Activated CD8-positive, alpha-beta memory T cell treated with anti-CD3 and anti-CD28 coated beads, Interleukin-2, amount 50 U/mL, for 24 hours (primary cell): ENCODE data around the gene EGFL8.

ENCODE experiments used
- DNase-seq: peaks from one replicate; pipeline ENCODE4 v3.0.0-alpha.2; 2020; ENCODE audit errors: extremely low read depth

The EGFL8 gene

DNA sequence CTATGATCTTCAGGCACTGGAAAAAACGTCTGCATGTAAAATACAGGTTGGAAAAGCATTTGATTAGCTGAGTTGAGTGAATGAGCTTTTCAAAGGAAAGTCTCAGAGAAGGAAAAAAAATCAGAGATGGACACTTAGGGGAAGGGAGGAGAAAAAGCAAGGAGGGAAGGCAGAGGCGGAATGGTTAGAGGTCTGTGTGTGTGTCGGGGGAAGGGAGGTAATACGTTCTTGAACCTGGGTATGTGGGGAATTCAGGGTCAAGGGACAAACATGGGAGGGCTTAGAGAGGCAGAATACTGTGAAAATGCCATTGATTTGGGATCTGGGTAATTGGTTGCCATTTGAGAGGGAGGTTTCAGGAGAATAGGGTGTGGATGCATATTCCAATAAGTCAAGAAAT is 17.7 kb upstream of the EGFL8 start:
- no peak for DNase-seq

DNA sequence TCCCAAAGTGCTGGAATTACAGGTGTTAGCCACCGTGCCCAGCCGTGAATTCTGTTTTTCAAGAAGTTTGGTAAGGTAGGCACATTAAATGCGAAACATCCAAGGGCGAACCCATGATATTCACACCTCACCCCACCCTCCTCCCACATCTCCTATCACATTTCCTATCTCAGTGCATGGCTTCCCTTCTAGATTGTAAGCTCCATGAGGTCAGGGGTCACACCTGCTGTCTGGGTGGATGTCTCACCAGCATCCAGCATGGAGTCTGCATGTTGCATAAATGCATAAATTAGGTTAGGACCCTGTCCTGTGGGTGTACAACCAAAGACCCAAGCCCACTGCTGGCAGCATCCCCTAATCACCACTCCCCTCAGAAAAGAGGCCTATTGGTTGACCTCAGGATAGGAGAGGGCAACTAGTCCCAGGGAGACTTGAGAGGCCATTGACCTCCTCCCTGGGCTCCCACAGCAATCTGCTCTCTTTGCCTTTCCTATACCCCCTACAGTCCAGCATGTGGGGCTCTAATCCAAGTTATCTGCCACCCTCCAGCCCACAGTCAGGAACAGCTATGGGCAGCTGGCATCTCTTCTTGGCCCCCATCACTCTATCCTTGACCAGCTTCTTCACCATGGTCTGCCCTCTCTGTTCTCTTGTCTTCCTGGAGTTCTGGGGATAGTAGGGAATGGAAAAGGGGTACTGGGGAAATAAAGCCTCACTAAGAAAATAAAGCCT is 16.8 kb upstream of the EGFL8 start:
- DNase-seq: no peak

DNA sequence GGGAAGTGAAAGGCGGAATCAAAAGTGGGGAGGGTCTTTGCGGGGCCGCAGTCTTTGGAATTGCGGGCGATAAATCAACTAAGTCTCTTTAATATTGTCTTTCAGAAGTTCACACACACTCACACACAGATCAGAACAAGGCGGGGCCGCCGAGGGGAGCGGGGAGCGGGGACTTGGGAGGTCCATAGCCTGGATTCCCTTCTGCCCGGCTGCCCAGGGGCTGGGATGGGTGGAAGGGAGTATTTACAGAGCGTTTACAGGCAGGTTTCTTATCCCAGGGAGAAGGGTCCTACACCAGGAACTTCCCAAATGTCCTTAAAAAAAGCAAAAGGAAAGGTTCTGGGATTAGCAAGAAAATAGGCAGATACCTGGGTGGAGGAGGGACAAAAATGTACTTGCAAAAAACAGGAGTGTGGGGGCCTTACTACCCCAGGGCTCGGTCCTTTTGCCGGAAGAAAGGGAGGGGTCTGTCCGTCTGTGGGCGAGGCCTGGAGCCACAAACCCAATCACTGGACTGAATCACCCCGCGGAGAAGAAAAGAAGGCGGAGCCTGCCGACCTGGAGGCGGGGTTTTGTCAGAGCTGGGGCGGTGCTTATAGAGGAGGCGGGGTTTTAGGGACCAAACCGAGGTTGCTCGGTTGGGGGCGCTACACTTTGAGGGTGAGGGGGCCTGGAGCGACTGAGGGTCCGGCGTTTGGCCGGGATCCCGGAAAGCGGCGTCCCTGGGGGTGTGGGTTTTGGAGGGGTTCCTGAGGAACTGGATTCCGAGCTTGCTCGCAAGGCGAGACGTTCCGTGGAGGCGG is 15.9 kb upstream of the EGFL8 start:
- DNase-seq: peak; percentile 36

DNA sequence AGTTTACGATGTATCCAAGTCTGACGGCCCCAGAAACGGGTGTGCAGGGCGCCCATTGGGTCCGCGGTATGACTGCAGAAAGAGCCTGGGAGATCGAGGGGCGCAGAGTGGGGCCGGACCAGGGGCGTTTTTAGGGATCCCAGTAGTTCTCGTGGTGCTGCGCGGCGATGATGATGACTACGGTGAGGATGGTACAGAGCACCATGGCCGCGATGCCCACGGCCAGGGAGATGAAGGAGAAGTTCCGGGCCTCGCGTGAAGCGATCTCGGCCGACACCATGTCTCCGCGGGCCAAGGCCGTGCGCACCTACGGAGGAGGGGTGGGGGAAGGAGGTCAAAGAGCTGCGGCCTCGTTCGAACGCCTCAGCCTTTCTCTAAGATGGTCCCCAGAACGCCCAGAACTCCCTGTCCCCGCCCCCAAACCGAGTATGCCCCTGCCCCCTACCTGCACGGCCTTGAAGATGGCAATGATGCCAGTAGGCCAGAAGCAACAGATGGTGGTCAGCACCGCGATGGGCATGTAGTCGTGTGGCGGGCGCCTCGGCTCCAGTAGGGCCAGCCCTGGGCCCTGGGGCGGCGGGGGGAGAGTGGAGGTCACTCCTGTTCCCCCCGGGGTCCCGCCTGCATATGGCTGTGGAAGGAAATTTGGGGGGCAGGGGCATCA is 15.2 kb upstream of the EGFL8 start:
- no peak for DNase-seq

DNA sequence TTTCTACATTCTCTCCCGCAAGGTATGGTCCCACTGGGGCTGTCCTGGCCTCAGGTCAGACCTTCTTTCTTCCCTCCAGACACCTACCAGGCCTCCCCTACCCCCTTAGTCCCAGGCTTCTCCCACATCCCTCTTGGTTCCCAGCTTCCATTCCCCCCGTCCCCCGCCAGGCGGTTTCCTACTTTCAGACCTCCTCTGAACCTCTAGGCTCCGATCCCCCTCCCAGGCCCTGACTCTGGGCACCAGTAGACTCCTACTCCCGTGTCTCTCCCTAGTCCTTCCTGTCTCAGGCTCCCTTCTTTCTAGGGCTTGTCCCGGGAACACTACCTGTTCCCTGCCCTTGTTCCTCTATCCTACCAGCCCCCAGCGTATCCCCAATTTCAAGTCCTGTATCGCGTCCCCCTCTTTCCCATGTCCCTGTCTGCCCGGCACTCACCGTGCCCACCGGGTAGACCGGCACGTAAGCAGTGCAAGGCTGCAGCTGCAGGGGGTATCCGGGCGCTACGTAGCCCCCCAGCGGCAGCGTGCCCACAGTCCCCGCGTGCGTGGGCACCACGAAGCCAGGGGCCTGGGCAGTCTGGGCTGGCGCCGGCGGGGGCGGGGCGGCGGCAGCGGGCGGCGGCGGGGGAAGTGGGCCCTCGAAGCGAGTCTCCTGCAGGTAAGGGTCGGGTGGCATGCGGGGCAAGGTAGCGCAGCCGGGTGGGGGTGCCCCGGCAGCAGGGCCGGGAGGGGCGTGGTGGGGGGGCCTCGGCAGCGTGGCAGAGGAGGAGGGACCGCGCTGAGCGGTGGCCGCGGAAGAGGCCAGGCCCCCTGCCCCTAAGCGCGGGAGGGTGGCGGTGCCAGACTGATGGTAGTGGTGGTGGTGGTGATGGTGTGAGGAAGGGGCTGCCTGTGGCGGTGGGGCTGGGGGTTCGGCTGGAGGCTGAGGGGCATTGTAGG is 14.2 kb upstream of the EGFL8 start:
- DNase-seq: no peak

DNA sequence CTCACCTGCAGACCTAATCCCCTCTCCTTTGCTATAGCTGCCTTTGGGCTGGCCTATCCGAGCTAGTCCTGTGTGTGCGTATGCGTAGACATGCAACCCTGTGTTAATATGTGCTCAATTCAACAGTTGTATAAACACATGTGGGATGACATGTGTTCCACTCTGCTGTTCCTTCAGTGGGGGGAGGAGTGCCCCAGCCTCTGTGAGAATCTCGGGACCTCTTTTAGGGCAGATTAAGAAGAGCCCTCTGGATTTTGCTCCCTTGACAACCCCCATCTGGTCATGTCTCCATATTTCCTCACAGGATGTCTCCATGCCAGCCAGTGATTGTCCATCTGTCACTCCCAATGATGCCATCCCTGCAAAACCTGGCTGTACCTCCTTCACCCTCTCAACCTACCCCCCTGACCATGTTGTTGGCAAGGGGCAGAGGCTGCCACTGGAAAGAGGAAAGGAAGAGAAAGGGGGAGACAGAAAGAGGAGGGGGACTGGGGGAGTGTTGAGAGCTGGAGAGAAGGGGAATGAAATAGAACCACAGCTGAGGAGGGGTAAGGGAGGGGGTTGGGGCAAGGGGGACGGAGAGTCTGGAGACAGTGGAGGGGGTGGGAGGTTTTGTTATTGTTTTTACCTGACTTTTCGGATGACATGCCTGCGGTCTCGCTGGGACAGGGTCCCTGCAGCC is 13.1 kb upstream of the EGFL8 start:
- no peak for DNase-seq

DNA sequence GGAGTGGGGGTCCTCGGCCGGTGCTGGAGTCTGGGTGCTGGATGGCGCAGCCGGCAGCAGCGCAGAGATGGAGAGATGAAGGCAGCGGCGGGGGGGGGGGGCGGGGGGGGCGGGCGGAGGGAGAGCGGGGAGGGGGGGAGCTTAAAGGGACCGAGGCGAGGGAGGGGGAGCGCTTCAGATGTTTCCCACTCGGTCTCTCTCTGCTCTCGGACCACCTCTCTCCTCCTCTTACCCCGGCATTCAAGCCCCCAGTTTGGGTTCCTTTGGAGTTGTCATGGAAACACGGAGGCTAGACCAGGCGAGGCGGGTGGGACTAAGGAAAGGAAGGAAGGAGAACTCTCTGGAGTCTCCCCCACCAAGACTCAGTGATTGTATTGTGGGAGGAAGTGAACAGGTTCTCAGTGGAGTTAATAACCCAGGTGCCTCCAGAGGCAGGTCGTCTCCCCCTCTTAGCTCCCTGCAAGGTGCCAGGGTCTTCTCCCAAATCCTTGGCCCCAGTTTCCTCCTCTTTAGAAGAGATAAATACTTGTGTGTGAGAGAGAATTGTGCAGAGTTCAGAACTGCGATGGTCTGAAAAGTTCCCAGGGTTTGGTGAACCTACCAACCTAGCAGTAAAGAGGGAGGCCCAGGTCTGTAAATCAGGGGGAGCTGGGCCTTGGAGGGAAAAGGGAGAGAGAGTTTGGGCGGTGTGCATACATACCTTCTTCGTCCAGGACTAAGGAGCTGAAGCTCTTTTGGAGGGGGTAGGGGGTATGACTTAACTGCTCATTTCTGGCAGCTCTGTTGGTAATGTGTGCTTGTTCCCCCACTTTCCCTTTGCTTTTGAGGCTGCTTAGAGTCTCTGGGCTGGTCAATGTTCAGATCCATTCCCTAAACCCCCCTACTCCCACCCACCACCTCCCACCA is 12.3 kb upstream of the EGFL8 start, which contains the start of gene PRRT1:
TSS of gene PRRT1 (minus strand) at position 77 of the 906 bp plus-strand sequence. CDS start 112 bp downstream, outside the sequence.
- no peak for DNase-seq

DNA sequence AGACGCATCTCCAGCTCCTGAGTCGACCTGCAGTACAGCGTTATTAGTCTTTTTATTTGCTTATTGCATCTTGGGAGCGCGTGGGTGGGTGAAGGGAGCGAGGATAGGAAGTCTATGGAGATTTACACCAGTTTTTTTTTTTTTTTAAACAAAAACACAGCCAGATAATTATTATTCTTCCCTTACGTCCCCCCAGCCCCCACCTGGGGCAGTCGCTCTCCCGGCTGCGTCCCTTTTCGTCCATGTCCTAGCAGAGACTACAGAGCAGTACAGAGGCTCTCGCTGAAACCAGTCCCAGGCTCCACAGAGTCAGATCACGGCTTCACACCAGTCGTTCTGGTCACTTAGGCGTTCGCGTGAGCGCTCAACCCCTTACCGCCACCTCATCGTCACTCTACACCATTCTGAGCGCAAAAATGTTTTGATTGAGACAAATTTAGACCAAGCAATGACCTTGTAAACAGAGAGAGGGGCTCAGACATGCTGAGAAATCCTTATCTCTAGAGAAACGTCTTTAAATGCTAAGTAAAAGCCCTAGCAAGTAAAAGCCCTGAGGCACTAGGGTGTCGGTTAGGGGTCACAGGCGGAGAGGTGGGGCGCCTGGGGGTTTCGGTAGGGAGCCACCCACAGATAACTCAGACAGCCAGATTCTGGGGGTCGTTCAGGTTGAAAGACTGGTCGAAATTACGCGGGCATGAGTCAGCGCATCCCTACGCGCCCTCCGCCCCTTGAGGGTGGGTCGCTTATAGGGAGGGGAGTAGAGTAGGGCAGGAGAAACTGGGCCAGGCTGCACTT is 11.4 kb upstream of the EGFL8 start:
- no peak for DNase-seq

- peak; percentile 73 for DNase-seq
Measured at GRCh38 chr6:32153564-32154513, 10.6 kb upstream of the EGFL8 start, which contains the start of gene PPT2. Gene PPT2 (plus strand): TSS chr6:32154141. CDS start chr6:32154595, 454 bp downstream.

DNA sequence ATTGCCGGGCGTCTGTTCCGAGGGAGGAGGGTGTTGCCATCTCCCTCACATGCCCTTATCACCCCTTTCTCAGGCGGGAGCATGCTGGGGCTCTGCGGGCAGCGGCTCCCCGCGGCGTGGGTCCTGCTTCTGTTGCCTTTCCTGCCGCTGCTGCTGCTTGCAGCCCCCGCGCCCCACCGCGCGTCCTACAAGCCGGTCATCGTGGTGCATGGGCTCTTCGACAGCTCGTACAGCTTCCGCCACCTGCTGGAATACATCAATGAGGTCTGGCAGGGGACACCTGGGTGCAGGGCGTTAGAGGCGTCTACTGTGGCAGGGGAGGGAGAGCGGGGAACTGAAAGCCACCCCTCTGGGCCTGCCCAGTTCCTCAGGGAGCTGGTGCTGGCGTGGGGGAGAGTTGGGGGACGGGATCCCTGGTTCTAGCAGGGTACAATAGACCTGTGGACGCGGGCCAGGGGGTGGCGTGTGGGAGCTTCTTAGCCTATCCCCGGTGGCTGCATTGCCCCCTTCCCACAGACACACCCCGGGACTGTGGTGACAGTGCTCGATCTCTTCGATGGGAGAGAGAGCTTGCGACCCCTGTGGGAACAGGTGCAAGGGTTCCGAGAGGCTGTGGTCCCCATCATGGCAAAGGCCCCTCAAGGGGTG is 9.8 kb upstream of the EGFL8 start:
- DNase-seq: no peak

- DNase-seq: no peak
Measured at GRCh38 chr6:32156891-32157290, 7.5 kb upstream of the EGFL8 start.

- no peak for DNase-seq
Measured at GRCh38 chr6:32158052-32158451, 6.3 kb upstream of the EGFL8 start.

DNA sequence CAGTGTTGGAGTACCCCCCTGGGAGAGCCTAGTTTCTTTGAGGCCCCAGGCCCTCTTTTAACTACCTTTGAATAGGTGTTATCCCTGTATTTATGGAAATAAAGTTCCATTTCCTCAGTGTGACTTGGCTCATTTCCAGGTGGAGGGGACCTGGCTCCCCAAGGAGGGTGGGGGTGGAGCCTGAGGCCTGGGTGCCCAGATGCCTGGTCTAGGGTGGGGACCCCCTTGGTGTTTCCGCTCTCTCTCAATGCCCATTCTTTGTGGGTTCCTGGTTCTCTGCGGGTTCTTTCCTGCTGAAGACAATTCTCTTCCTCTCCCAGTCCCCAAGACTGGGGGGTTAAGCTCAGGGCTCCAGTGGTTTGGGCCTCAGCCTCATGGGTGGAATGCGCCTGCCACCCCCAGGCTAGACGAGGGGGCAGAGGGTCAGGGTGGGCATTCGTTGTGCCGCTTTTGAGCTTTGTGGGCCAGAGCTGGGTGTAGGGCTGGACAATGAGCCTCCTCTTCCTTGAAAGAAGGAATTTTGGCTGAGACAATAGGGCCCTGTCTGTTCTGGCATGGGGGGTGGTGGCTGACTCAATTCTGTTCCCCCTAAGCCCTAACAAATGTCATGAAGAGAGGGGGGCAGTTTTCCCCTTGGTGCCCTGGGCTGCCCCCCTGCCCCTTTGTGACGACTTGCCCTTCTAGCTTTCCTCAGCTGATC is 686 bp upstream of the EGFL8 start:
- DNase-seq: no peak

DNA sequence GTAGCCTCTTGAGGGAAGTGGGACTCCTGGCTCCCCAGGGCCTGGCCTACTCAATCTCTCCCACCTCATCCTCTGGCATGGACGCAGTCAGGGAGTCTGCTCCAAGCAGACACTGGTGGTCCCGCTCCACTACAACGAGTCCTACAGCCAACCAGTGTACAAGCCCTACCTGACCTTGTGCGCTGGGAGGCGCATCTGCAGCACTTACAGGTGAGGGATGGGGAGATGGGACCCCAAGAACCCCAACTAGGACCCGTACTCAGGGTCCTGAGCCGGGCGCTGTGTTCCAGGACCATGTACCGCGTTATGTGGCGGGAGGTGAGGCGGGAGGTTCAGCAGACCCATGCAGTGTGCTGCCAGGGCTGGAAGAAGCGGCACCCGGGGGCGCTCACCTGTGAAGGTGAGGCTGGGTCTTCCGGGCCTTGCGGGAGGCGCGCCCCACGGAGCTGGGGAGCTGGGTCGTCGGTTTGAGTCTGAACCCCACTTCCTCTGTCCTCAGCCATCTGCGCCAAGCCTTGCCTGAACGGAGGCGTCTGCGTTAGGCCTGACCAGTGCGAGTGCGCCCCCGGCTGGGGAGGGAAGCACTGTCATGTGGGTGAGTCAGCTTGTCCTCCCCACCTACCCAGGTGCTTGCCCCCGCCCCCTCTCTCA is 2.1 kb downstream of the EGFL8 start:
- no peak for DNase-seq

GRCh38 chr6:32167154-32167760 is 2.9 kb downstream of the EGFL8 start:
- DNase-seq: no peak
